GM23338 (cell line): Measurements from ENCODE around the gene CLIP2. TPM values are rescaled to one million over a fixed set of nuclear protein-coding genes. Genes with fewer than 3 reads are reported as not detected.

Experiments
- ATAC-seq: fragments of 200-7000 bp; cut with Tn5 transposase; 3 replicates; pipeline ENCODE4 v1.9.1; 2020
- DNase-seq: peaks from one replicate; pipeline ENCODE4 v3.0.0-alpha.2; 2015; ENCODE audit warnings: low spot score
- H2AFZ ChIP-seq: fragments of 200-600 bp; sonication (generic); 2 replicates; pipeline ENCODE4 v1.8.0; 2016; ENCODE audit warnings: antibody characterized with exemption, mild to moderate bottlenecking, moderate library complexity
- H3F3A ChIP-seq: fragments of 200-600 bp; sonication (generic); replicated peaks from 2 replicates; pipeline ENCODE4 v1.8.0; 2017; ENCODE audit warnings: antibody characterized with exemption, mixed run types, low read depth
- H3K27ac ChIP-seq: fragments of 200-600 bp; sonication (generic); 2 replicates; pipeline ENCODE4 v1.6.1; 2016; ENCODE audit warnings: low read depth
- H3K27me3 ChIP-seq: fragments of 200-600 bp; sonication (generic); 2 replicates; pipeline ENCODE4 v1.8.0; 2016; ENCODE audit warnings: mild to moderate bottlenecking, mixed run types, moderate library complexity; ENCODE audit not compliant: insufficient read depth
- H3K36me3 ChIP-seq: fragments of 200-600 bp; sonication (generic); 2 replicates; pipeline ENCODE4 v1.8.0; 2016; ENCODE audit warnings: mild to moderate bottlenecking; ENCODE audit not compliant: insufficient read depth
- H3K4me1 ChIP-seq: fragments of 200-600 bp; sonication (generic); 2 replicates; pipeline ENCODE4 v1.8.0; 2016; ENCODE audit warnings: mild to moderate bottlenecking, moderate library complexity; ENCODE audit not compliant: insufficient read depth
- H3K4me2 ChIP-seq: fragments of 200-600 bp; sonication (generic); 2 replicates; pipeline ENCODE4 v1.7.1; 2017; ENCODE audit warnings: mixed run types
- H3K4me3 ChIP-seq: fragments of 200-600 bp; sonication (generic); 2 replicates; pipeline ENCODE4 v1.6.1; 2016; ENCODE audit warnings: mixed run types
- H3K79me2 ChIP-seq: fragments of 200-600 bp; sonication (generic); replicated peaks from 2 replicates; pipeline ENCODE4 v1.8.0; 2017; ENCODE audit warnings: mild to moderate bottlenecking; ENCODE audit not compliant: insufficient read depth
- H3K9me2 ChIP-seq: fragments of 200-600 bp; sonication (generic); 2 replicates; pipeline ENCODE4 v1.8.0; 2017; ENCODE audit not compliant: insufficient read depth
- H4K20me1 ChIP-seq: fragments of 200-600 bp; sonication (generic); replicated peaks from 2 replicates; pipeline ENCODE4 v1.8.0; 2017; ENCODE audit warnings: mild to moderate bottlenecking; ENCODE audit not compliant: insufficient read depth
- H3K27ac Mint-ChIP-seq: 2 replicates; pipeline ENCODE4 v1.8.0; 2020; ENCODE audit warnings: inconsistent platforms, mild to moderate bottlenecking, moderate library complexity, mixed read lengths
- H3K27me3 Mint-ChIP-seq: 3 replicates; pipeline ENCODE4 v1.8.0; 2022; ENCODE audit warnings: low read depth, mild to moderate bottlenecking, moderate library complexity, mixed read lengths, inconsistent platforms; ENCODE audit not compliant: insufficient read depth, poor library complexity
- H3K36me3 Mint-ChIP-seq: 3 replicates; pipeline ENCODE4 v1.8.0; 2021; ENCODE audit warnings: low read depth, mild to moderate bottlenecking, inconsistent platforms, moderate library complexity, mixed read lengths
- H3K4me1 Mint-ChIP-seq: 3 replicates; pipeline ENCODE4 v1.8.0; 2020; ENCODE audit warnings: mild to moderate bottlenecking, inconsistent platforms, mixed read lengths
- H3K4me3 Mint-ChIP-seq: 3 replicates; pipeline ENCODE4 v1.8.0; 2021; ENCODE audit warnings: moderate library complexity, mild to moderate bottlenecking, inconsistent platforms, mixed read lengths
- H3K9me3 Mint-ChIP-seq: 3 replicates; pipeline ENCODE4 v1.8.0; 2020; ENCODE audit warnings: moderate library complexity, mild to moderate bottlenecking, inconsistent platforms, mixed read lengths
- CREB1 ChIP-seq: fragments of 250-450 bp; sonication (Bioruptor Pico); IDR thresholded peaks from 2 replicates; pipeline ENCODE4 v1.5.0; 2020; ENCODE audit warnings: low read depth, mild to moderate bottlenecking, moderate library complexity
- CTCF ChIP-seq, 2 experiments: fragments of 200-600 bp in 1 of 2; sonication (generic) in 1 of 2; conservative IDR thresholded peaks; 2 replicates each; pipeline versions ENCODE4 v1.5.1 to v1.6.1; 2016 to 2017; ENCODE audit warnings: antibody characterized with exemption in 2 of 2, low read depth in 2 of 2, mild to moderate bottlenecking in 2 of 2, moderate library complexity in 1 of 2
- ETS1 ChIP-seq: IDR thresholded peaks from 2 replicates; pipeline ENCODE4 v1.6.1; 2016; ENCODE audit warnings: antibody characterized with exemption
- EZH2 ChIP-seq: fragments of 200-600 bp; sonication (generic); IDR thresholded peaks from one replicate; pipeline ENCODE4 v1.8.0; 2017; ENCODE audit warnings: antibody characterized with exemption, mild to moderate bottlenecking, low read depth; ENCODE audit not compliant: unreplicated experiment
- EZH2phosphoT487 ChIP-seq: fragments of 200-600 bp; sonication (generic); IDR thresholded peaks from one replicate; pipeline ENCODE4 v1.8.1; 2018; ENCODE audit warnings: antibody characterized with exemption; ENCODE audit not compliant: unreplicated experiment
- JUNB ChIP-seq: IDR thresholded peaks from one replicate; pipeline ENCODE4 v1.6.1; 2016; ENCODE audit warnings: antibody characterized with exemption; ENCODE audit not compliant: unreplicated experiment
- NANOG ChIP-seq: IDR thresholded peaks from 2 replicates; pipeline ENCODE4 v1.6.1; 2016; ENCODE audit warnings: antibody characterized with exemption, borderline replicate concordance
- POLR2AphosphoS5 ChIP-seq: IDR thresholded peaks from 2 replicates; pipeline ENCODE4 v1.6.1; 2016; ENCODE audit warnings: antibody characterized with exemption, low read depth
- REST ChIP-seq: IDR thresholded peaks from one replicate; pipeline ENCODE4 v1.6.1; 2018; ENCODE audit warnings: antibody characterized with exemption; ENCODE audit not compliant: unreplicated experiment
- STAT1 ChIP-seq: IDR thresholded peaks from one replicate; pipeline ENCODE4 v1.6.1; 2016; ENCODE audit warnings: antibody characterized with exemption; ENCODE audit not compliant: unreplicated experiment
- ZNF114 ChIP-seq: fragments of 250-450 bp; sonication (Bioruptor Pico); IDR thresholded peaks from 2 replicates; pipeline ENCODE4 v1.5.0; 2020; ENCODE audit warnings: mild to moderate bottlenecking, moderate library complexity
- ZNF331 ChIP-seq: fragments of 250-450 bp; sonication (Bioruptor Pico); IDR thresholded peaks from 2 replicates; pipeline ENCODE4 v1.5.0; 2020; ENCODE audit warnings: low read depth, mild to moderate bottlenecking, moderate library complexity
- ZNF462 ChIP-seq: fragments of 250-450 bp; sonication (Bioruptor Pico); IDR thresholded peaks from 2 replicates; pipeline ENCODE4 v1.5.0; 2020; ENCODE audit warnings: mild to moderate bottlenecking, moderate library complexity
- polyA plus RNA-seq: library from polyadenylated mRNA; unstranded; fragments of >200 nt; fragmentation: Nextera tagmentation; extraction: Ambion mirVana; gene quantifications from 2 replicates; pipeline ENCODE4 v1.2.1, GENCODE V29; 2016
- total RNA-seq: library from RNA; depleted of rRNA; stranded (reverse); fragments of >200 nt; shearing (Covaris generic); gene quantifications from 2 replicates; pipeline ENCODE4 v1.2.3, GENCODE V29; 2014

CLIP2 gene
- total and polyA plus RNA-seq, 2 experiments from 2014 or later, result 8.1 to 51.9 TPM

- ATAC-seq (no peak), DNase-seq (no peak)
- Histone ChIP-seq H3K4me1 (peaks cover 11% of the 10 kb centered on the region), H3K4me2 (no peak overlapping the region), H3K4me3 (no peak overlapping the region), H2AFZ (no peak overlapping the region), H4K20me1 (no peaks in the 10 kb centered on the region; the same call in 1 of the 2 replicates), H3K36me3 (0 out of 2 replicates have a peak, but pooled peaks cover 4% of the 10 kb centered on the region), H3K27ac (no peak overlapping the region), H3K9me2 (no peaks in the 10 kb centered on the region), H3F3A (peaks cover 18% of the 10 kb centered on the region; the same call in 1 of the 2 replicates), H3K79me2 (no peaks in the 10 kb centered on the region), H3K27me3 (no peaks in the 10 kb centered on the region)
- Mint-ChIP-seq H3K9me3 (no peaks in the 10 kb centered on the region; the same call in 2 of the 3 replicates), H3K4me1 (peaks cover 7% of the 10 kb centered on the region), H3K27me3 (peaks cover 2% of the 10 kb centered on the region), H3K4me3 (no peak overlapping the region), H3K27ac (no peak overlapping the region), H3K36me3 (peaks cover 33% of the 10 kb centered on the region)
- no peak for TF ChIP-seq EZH2
- TF ChIP-seq ZNF462, result no peak
- no peak for TF ChIP-seq EZH2phosphoT487
- TF ChIP-seq ZNF331 (CRISPR knock-in tag), result no peak
- TF ChIP-seq JUNB, result no peak
- no peak for TF ChIP-seq STAT1
- TF ChIP-seq NANOG, result no peak
- TF ChIP-seq CTCF (conservative IDR thresholded peaks at IDR 0.05; ENCODE audit: low read depth in 2 of 2), result no peak
- TF ChIP-seq REST, result no peak
- TF ChIP-seq ETS1, result no peak
- no peak for TF ChIP-seq ZNF114
- no peak for TF ChIP-seq POLR2AphosphoS5
- TF ChIP-seq CREB1 (CRISPR knock-in tag), result no peak
Observed at GRCh38 chr7:74395745-74396311, 106.6 kb downstream of the CLIP2 start.
